Esophagus squamous epithelium (tissue), 4 donors: ENCODE data around the gene CNOT6L.

Experiments used
- POLR2A ChIP-seq, 4 donors: fragments of 450-650 bp; IDR thresholded peaks; one replicate each; pipeline ENCODE4 v1.6.1; 2017; ENCODE audit warnings: antibody characterized with exemption in 4 of 4, mild to moderate bottlenecking in 4 of 4, moderate library complexity in 3 of 4
- TF ChIP-seq, protein P1 (sequence below), 6 experiments: fragments of 450-650 bp in 4 of 6; fragments of 200-600 bp in 2 of 6; sonication (generic) in 2 of 6; IDR thresholded peaks; one replicate each; pipeline ENCODE4 v1.5.1; 2016 to 2019; ENCODE audit warnings: antibody characterized with exemption in 6 of 6, mild to moderate bottlenecking in 4 of 6, moderate library complexity in 4 of 6

DNA sequence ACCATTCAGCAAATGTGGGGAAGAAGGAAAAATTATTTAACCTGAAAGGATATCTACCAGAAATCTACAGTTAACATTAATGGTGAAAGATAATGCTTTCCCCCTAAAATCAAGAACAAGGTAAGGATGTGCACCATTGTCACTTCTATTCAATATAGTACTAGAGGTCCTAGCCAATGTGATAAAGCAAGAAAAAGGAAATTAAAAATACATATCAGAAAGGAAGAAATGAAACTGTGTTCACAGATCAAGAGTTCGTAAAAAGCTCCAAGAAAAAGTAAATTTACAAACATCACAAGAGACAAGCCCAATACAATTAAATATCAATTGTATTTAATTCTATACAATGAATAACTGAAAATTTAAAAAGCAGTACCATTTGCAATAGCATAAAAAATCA is 57.6 kb downstream of the CNOT6L start:
- TF ChIP-seq, protein P1, sequence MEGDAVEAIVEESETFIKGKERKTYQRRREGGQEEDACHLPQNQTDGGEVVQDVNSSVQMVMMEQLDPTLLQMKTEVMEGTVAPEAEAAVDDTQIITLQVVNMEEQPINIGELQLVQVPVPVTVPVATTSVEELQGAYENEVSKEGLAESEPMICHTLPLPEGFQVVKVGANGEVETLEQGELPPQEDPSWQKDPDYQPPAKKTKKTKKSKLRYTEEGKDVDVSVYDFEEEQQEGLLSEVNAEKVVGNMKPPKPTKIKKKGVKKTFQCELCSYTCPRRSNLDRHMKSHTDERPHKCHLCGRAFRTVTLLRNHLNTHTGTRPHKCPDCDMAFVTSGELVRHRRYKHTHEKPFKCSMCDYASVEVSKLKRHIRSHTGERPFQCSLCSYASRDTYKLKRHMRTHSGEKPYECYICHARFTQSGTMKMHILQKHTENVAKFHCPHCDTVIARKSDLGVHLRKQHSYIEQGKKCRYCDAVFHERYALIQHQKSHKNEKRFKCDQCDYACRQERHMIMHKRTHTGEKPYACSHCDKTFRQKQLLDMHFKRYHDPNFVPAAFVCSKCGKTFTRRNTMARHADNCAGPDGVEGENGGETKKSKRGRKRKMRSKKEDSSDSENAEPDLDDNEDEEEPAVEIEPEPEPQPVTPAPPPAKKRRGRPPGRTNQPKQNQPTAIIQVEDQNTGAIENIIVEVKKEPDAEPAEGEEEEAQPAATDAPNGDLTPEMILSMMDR (IDR thresholded peaks at IDR 0.05) = no peak
- TF ChIP-seq POLR2A (IDR thresholded peaks at IDR 0.05) = no peak
